ENCODE results near the gene FGFRL1. TPM values are rescaled to one million over a fixed set of nuclear protein-coding genes. Genes with fewer than 3 reads are reported as not detected.

FGFRL1 gene
- total RNA-seq, 1 donor from 2014 or later, result 58.8 TPM

DNA sequence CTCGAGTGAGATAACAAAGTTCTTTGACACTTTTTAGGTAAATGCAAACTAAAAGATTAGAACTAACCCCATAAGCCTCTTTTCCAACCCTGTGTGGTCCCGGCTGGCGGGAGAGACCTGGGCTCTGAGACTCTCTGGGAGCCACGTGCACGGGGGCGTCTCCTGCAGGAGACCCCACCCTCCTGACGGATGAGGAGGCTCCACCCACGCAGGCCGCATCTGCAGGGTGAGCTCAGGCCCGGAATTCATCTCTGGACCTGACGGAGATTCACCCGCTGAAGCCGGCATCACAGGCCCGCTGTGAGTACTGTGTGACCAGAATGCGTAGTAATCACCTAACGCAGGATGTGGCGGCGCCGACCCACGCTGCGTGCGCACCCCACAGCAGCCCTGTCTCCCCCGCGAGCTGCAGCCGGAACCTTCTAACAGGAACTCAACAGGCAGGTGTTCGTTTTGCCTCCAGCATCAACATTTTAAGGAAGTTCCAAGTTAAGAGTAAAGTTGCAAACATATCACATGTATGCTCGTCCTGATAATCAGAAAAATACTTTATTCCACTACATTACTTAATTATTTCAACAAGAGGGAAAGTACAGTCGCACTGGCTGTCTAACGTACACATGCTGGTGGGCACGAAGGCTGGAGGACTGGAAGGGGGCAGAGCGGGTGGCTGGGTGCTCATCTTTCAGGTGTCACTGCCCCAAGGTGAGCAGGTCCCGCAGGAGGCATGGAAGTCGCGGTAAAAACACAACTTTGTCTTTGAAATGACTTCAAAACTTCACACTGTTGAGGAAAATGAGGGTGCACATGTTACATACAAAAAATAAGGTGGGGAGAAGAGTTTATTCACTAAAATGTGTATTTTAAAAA lies 44.5 kb downstream of the FGFRL1 start:
- TF ChIP-seq, protein P1, sequence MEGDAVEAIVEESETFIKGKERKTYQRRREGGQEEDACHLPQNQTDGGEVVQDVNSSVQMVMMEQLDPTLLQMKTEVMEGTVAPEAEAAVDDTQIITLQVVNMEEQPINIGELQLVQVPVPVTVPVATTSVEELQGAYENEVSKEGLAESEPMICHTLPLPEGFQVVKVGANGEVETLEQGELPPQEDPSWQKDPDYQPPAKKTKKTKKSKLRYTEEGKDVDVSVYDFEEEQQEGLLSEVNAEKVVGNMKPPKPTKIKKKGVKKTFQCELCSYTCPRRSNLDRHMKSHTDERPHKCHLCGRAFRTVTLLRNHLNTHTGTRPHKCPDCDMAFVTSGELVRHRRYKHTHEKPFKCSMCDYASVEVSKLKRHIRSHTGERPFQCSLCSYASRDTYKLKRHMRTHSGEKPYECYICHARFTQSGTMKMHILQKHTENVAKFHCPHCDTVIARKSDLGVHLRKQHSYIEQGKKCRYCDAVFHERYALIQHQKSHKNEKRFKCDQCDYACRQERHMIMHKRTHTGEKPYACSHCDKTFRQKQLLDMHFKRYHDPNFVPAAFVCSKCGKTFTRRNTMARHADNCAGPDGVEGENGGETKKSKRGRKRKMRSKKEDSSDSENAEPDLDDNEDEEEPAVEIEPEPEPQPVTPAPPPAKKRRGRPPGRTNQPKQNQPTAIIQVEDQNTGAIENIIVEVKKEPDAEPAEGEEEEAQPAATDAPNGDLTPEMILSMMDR (conservative IDR thresholded peaks at IDR 0.05), result no peak
- DNase-seq (ENCODE audit: low read depth, low spot score), result no peak
- H3K4me3 Mint-ChIP-seq, result no peak overlapping the region
- H3K4me1 Mint-ChIP-seq, result peaks cover 8% of the 10 kb centered on the region
- H3K9me3 Mint-ChIP-seq, result no peaks in the 10 kb centered on the region
- H3K27ac Mint-ChIP-seq (ENCODE audit: unreplicated experiment), result no peak overlapping the region
- no peaks in the 10 kb centered on the region for H3K36me3 Mint-ChIP-seq (ENCODE audit: low read depth)
- H3K27me3 Mint-ChIP-seq (ENCODE audit: low read depth), result peaks cover 63% of the 10 kb centered on the region

DNA sequence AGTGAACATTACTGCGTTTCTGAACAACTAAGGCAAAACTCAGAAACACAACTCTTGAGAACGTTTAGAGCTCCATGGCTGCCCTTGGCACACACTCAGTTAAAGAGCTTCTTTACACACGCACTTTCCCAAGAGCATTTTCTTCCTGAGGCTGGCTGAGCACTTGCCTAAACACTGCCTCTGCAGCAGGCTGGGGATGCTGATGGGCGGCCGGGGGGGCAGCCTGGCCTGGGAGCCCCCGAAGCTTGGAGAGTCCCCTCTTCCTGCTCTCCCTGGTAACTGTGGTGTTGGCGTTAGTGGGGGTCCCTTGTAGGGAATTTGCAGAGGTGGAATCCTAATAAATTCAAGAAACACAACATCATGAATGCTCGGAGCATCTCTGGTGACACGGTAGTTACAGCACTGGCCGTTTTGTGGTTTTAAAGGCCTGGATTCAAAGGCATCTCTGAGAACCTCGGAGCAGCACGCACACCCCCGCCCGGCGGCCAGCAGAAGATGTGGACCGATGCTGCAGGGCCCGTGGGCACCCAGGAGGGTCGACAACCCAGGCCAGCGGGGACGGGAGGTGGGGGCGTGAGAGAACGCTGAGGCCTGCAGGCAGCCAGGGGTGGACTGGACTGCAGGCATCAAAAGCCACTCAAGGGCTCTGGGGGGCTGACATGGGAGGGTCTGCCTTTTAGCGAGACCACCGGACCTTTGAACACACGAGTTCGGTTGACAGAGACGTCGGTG lies 45.4 kb downstream of the FGFRL1 start:
- Mint-ChIP-seq H3K27ac (ENCODE audit: unreplicated experiment) (no peak overlapping the region), H3K36me3 (ENCODE audit: low read depth) (no peaks in the 10 kb centered on the region), H3K4me3 (no peak overlapping the region), H3K9me3 (no peaks in the 10 kb centered on the region), H3K4me1 (peaks cover 14% of the 10 kb centered on the region), H3K27me3 (ENCODE audit: low read depth) (peaks cover 55% of the 10 kb centered on the region)
- no peak for DNase-seq (ENCODE audit: low read depth, low spot score)
- TF ChIP-seq, protein P1 (conservative IDR thresholded peaks at IDR 0.05), result no peak

DNA sequence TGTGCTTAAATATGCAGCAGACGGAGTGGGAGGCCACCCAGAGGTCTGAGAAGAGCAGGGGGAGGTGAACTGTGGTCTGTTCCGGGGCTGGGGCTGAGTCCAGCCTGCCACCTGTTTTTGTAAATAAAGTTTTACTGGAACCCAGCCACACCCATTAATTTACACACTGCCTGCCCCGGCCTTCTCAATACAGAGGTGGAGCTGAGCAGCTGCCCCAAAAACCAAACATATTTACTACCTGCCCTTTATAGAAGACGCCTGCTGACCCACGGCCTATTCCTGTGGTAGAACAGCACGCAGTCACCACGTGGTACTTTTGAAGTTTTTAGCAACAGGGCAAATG lies 45.9 kb downstream of the FGFRL1 start:
- no peak overlapping the region for H3K27ac Mint-ChIP-seq (ENCODE audit: unreplicated experiment)
- TF ChIP-seq, protein P1 (conservative IDR thresholded peaks at IDR 0.05), result no peak
- H3K9me3 Mint-ChIP-seq, result no peaks in the 10 kb centered on the region
- no peaks in the 10 kb centered on the region for H3K36me3 Mint-ChIP-seq (ENCODE audit: low read depth)
- no peak for DNase-seq (ENCODE audit: low read depth, low spot score)
- H3K4me3 Mint-ChIP-seq, result no peak overlapping the region
- peaks cover 52% of the 10 kb centered on the region for H3K27me3 Mint-ChIP-seq (ENCODE audit: low read depth)
- peaks cover 20% of the 10 kb centered on the region for H3K4me1 Mint-ChIP-seq

DNA sequence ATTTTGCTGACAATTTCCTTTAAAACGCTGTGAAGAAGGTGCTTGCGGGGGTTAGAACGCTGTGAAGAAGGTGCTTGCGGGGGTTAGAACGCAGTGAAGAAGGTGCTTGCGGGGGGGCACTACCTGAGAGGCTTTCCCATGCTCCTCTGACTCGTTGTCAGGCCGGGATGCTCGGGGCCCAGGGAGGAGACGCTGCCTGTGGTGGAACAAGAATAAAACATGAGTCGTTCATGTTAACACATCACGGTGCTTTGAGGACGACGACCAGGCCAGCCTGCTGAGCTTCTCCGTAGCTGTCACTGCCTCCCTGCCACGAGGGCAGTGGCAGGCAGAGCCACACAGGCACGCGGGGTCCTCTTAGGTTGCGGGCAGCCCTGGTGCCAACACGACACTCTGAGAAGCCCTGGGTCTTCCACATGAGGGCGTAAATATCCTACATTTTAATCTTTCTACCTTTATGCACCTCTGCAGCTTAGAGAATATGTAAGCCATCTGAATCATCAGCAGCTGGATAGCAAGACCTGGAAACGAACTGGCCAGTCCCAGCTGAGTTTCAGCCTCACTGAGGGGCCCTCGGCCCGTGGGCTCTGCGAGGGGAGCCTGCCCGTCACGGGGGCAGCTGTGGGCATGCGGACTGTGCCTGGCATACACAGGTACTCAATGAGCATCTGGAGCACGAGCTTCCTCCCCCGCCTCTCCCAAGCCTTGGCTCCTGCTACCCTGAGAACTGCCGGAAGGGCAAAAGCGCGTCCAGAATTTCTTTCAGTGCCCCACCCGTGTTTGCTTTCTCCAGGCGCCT lies 47.0 kb downstream of the FGFRL1 start:
- Mint-ChIP-seq H3K36me3 (ENCODE audit: low read depth) (no peaks in the 10 kb centered on the region), H3K4me1 (peaks cover 28% of the 10 kb centered on the region), H3K27me3 (ENCODE audit: low read depth) (peaks cover 41% of the 10 kb centered on the region), H3K27ac (ENCODE audit: unreplicated experiment) (no peak overlapping the region), H3K4me3 (no peak overlapping the region), H3K9me3 (no peaks in the 10 kb centered on the region)
- TF ChIP-seq, protein P1 (conservative IDR thresholded peaks at IDR 0.05), result no peak
- DNase-seq (ENCODE audit: low read depth, low spot score), result no peak

DNA sequence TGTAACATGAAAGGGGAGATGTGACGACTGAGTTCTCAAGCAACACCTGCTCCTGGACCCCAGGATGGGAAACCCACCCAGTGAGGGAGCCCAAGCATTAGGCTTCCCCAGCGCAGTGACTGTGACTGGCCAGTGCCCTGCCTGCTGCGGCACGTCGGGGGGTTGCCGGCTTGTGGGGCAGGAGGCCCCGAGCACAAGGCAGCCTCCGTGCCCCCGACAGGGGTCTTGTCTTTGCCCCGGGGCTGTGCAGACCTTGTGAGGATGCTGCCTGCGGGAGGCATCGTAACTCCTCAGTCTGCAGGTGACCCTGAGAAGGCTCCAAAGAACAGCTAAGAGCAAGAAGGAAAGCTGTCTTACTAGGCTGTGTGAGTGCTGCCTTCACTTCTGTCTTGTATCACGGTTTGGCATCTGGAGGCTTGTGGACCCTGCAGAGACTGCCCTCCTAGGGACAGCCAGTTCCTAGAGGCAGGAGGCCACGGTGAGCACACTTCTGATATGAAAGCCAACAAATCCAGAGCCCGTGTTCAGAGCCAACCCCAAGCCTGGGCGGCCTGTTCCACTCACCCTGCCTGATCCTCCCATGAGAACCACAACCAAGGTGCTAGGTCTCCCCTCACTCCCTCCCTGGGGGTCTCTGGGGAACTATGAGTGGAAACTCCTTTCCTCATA lies 47.7 kb downstream of the FGFRL1 start:
- no peak overlapping the region for H3K27ac Mint-ChIP-seq (ENCODE audit: unreplicated experiment)
- H3K4me3 Mint-ChIP-seq, result no peak overlapping the region
- DNase-seq (ENCODE audit: low read depth, low spot score), result no peak
- TF ChIP-seq, protein P1 (conservative IDR thresholded peaks at IDR 0.05), result no peak
- peaks cover 35% of the 10 kb centered on the region for H3K27me3 Mint-ChIP-seq (ENCODE audit: low read depth)
- peaks cover 28% of the 10 kb centered on the region for H3K4me1 Mint-ChIP-seq
- H3K36me3 Mint-ChIP-seq (ENCODE audit: low read depth), result no peaks in the 10 kb centered on the region
- H3K9me3 Mint-ChIP-seq, result no peaks in the 10 kb centered on the region

All from neural crest cell (in vitro differentiated cells).